Astrocyte of the spinal cord (primary cell): ENCODE results near the gene RNU6-9.

Experiments
- DNase-seq: peaks from one replicate; pipeline ENCODE4 v3.0.0; 2011; ENCODE audit warnings: low read depth, low spot score
- H3K4me3 ChIP-seq: 2 replicates; pipeline ENCODE4 v1.5.1; 2011; ENCODE audit warnings: low read depth, mild to moderate bottlenecking, low read length, moderate library complexity
- CTCF ChIP-seq: IDR thresholded peaks from 2 replicates; pipeline ENCODE4 v1.5.1; 2012; ENCODE audit warnings: low read depth, mild to moderate bottlenecking, low read length, inconsistent platforms
- in situ Hi-C: cut with HindIII; loops from 2 replicates; pipeline ENCODE4 v1.10.0; 2017; ENCODE audit warnings: low sequenced_read_pairs

Gene RNU6-9

DNA sequence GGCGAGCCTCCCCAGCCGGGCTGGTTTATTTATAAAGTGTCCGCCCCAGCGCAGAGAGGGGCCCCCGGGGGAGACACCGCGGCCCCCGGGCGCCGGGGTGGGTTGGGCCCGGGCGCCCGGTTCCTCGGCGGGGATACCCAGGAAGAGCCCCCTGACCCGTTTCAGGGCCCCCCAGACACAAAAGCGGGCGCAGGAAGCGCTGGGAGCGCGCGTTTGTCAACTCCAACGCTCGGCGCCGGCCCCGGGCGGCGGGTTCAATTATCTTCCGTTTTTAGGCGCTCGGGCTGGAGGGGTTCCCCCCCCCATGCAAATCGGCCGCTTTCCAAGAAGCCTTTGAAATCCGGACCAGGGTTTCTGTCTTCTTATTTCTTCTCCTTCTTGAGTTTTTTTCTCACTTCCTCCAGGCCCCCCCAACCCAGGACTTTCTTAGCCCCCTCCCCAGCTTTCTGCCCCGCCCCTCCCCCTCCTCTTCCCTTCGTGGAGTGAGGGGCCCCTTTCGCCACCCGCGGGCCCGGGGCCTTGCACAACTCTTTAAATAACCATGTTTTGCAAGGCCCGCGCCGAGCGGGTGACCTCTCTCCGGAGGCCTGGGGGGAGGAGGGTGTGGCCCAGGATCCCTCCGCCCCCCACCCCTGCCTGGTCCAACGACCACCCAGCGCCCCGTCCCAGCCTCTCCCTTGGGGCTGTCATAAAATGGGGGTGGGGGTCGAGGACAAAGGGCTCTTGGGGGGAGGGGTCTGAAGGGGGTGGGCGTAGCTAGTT is 33.5 kb downstream of the RNU6-9 start:
- DNase-seq: peak; percentile 39
- H3K4me3 ChIP-seq: peak overlapping the region; percentile 92

DNA sequence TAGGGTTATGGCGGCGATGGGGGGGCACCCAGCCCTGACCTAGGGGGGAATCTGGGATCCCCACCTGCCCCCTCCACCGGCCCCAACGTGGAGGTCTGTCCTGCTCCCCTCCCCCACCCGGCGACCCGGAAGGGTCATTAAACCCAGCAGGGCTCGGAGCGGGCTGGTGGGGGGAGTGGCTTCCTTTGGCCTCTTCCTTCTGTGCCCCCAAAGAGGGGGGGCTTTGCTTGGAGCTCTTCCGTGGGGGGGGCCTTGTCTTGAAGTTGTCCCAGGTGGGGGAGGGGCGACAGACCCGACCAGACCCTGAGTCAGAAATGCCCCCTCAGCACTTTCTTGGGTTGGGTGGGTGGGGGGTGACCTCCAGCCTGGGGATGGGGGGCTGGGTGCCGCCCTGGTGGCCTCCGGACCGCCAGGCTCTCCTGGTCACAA is 34.1 kb downstream of the RNU6-9 start:
- TF ChIP-seq CTCF: no peak
- H3K4me3 ChIP-seq: peak overlapping the region; percentile 92
- in situ Hi-C loops: no loop called here
- no peak for DNase-seq

More for the DNA sequence above, 33.5 kb downstream of the RNU6-9 start:
- TF ChIP-seq CTCF: no peak
- in situ Hi-C loops: no loop called here

GRCh38 chr19:927780-928401 is 34.6 kb downstream of the RNU6-9 start:
- DNase-seq: no peak
- TF ChIP-seq CTCF: no peak
- in situ Hi-C loops: no loop called here
- peak overlapping the region; percentile 92 for H3K4me3 ChIP-seq

GRCh38 chr19:928471-929202 is 35.4 kb downstream of the RNU6-9 start:
- in situ Hi-C loops: no loop called here
- H3K4me3 ChIP-seq: no peak overlapping the region
- TF ChIP-seq CTCF: no peak
- DNase-seq: no peak

DNA sequence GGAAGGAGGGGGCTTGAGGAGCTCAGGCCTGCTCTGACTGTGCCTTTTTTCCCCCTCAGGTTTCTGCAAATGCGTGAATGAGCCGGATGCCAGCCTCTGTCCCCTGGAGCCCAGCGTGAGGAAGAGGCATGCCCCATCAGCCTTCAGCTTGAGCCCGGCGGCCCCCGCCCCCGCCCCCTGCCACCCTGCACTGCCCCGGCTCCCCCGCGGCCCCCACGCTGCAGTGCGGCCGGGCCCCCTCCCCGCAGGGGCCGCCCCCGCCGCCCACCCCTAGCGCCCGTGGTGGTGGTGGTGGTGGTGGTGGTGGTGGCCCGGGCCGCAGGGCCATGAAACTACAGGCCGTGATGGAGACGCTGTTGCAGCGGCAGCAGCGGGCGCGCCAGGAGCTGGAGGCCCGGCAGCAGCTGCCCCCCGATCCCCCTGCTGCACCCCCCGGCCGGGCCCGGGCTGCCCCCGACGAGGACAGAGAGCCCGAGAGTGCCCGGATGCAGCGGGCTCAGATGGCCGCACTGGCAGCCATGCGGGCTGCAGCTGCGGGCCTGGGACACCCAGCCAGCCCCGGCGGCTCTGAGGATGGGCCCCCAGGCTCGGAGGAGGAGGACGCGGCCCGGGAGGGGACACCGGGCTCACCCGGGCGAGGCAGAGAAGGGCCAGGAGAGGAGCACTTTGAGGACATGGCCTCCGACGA is 36.1 kb downstream of the RNU6-9 start:
- TF ChIP-seq CTCF: no peak

DNA sequence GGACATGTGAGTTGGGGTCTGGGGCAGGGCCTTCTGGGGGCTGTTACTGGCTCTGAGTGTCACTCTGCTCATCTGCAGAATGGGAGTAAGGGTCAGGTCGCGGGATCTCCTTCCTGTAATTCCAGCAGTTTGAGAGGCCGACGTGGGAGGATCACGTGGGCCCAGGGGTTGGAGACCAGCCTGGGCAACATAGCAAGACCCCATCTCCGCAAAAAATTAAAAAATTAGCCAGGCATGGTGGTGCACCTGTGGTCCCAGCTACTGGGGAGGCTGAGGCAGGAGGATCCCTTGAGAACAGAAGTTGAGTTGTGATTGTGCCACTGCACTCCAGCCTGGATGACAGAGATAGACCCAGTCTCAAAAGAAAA is 36.6 kb downstream of the RNU6-9 start:
- no peak for TF ChIP-seq CTCF
- no peak overlapping the region for H3K4me3 ChIP-seq
- no peak for DNase-seq
- in situ Hi-C loops: no loop called here

More for the DNA sequence above, 36.1 kb downstream of the RNU6-9 start:
- in situ Hi-C loops: no loop called here
- DNase-seq: no peak
- H3K4me3 ChIP-seq: no peak overlapping the region
